IMR-90 (cell line): ENCODE measurements around the gene RMI2. TPM values are rescaled to one million over a fixed set of nuclear protein-coding genes. Genes with fewer than 3 reads are reported as not detected.

Source experiments
- ATAC-seq: fragments of 200-7000 bp; cut with Tn5 transposase; 2 replicates; pipeline ENCODE4 v1.9.1; 2020; ENCODE audit warnings: low read depth, mild to moderate bottlenecking, moderate library complexity
- BruUV-seq: library from RNA; stranded (reverse); fragments of 400-500 nt; replicated peaks from 2 replicates; lab custom pipeline; 2021; lab: Mats Ljungman, UMichigan
- CTCF ChIA-PET: fragments of 300-600 bp; formaldehyde crosslinking; extraction: SDS; loops from one replicate; lab custom pipeline; 2021; ENCODE audit warnings: antibody characterized with exemption; lab: Yijun Ruan, JAX
- POLR2A ChIA-PET: fragments of 300-600 bp; sonication (Branson Sonifier 250); formaldehyde crosslinking; loops from one replicate; lab custom pipeline; 2022; ENCODE audit warnings: antibody characterized with exemption; ENCODE audit not compliant: unreplicated experiment; lab: Charles Lee
- DNase-seq: peaks from one replicate; pipeline ENCODE4 v3.0.0; 2013
- H2AFZ ChIP-seq: replicated peaks from 2 replicates; pipeline ENCODE3; 2013; ENCODE audit warnings: low read length, mild to moderate bottlenecking; ENCODE audit not compliant: poor library complexity
- H2AK5ac ChIP-seq: 2 replicates; pipeline ENCODE4 v1.6.1; 2013; ENCODE audit warnings: low read depth, low read length, inconsistent platforms
- H2AK9ac ChIP-seq: replicated peaks from 2 replicates; pipeline ENCODE3; 2013; ENCODE audit warnings: mild to moderate bottlenecking, low read depth, low read length, moderate library complexity; ENCODE audit not compliant: poor library complexity
- H2BK120ac ChIP-seq: 2 replicates; pipeline ENCODE4 v1.6.1; 2013; ENCODE audit warnings: low read depth, low read length, inconsistent platforms
- H2BK15ac ChIP-seq: 3 replicates; pipeline ENCODE4 v1.6.1; 2013; ENCODE audit warnings: low read depth, low read length, inconsistent platforms
- H2BK20ac ChIP-seq: 2 replicates; pipeline ENCODE4 v1.6.1; 2013; ENCODE audit warnings: low read depth, mild to moderate bottlenecking, inconsistent platforms, low read length, moderate library complexity
- H2BK5ac ChIP-seq: 2 replicates; pipeline ENCODE4 v1.6.1; 2013; ENCODE audit warnings: mild to moderate bottlenecking, low read depth, low read length, inconsistent platforms; ENCODE audit not compliant: poor library complexity, severe bottlenecking
- H3K14ac ChIP-seq: replicated peaks from 2 replicates; pipeline ENCODE4 v1.6.1; 2013; ENCODE audit warnings: low read depth, low read length, inconsistent platforms
- H3K18ac ChIP-seq: 2 replicates; pipeline ENCODE4 v1.6.1; 2013; ENCODE audit warnings: low read depth, low read length, control low read depth
- H3K23ac ChIP-seq: 2 replicates; pipeline ENCODE4 v1.6.1; 2013; ENCODE audit warnings: low read depth, low read length, inconsistent platforms
- H3K27ac ChIP-seq: 2 replicates; pipeline ENCODE4 v1.5.1; 2013; ENCODE audit warnings: mild to moderate bottlenecking, control low read depth, low read length; ENCODE audit not compliant: insufficient read depth
- H3K27me3 ChIP-seq: 2 replicates; pipeline ENCODE4 v1.6.1; 2013; ENCODE audit warnings: low read length; ENCODE audit not compliant: control insufficient read depth, insufficient read depth
- H3K36me3 ChIP-seq: 2 replicates; pipeline ENCODE4 v1.6.1; 2013; ENCODE audit warnings: low read length, mixed read lengths; ENCODE audit not compliant: control insufficient read depth, insufficient read depth
- H3K4ac ChIP-seq: 2 replicates; pipeline ENCODE4 v1.6.1; 2013; ENCODE audit warnings: low read depth, low read length, inconsistent platforms
- H3K4me1 ChIP-seq: 2 replicates; pipeline ENCODE4 v1.6.1; 2013; ENCODE audit warnings: low read length, mixed read lengths; ENCODE audit not compliant: control insufficient read depth, insufficient read depth
- H3K4me2 ChIP-seq: 2 replicates; pipeline ENCODE4 v1.6.1; 2013; ENCODE audit warnings: low read depth, mild to moderate bottlenecking, control low read depth, low read length, moderate library complexity
- H3K4me3 ChIP-seq: 2 replicates; pipeline ENCODE4 v1.5.1; 2013; ENCODE audit warnings: low read depth, mild to moderate bottlenecking, control low read depth, low read length, moderate library complexity; ENCODE audit not compliant: insufficient read depth
- H3K56ac ChIP-seq: 2 replicates; pipeline ENCODE4 v1.6.1; 2013; ENCODE audit warnings: low read length, inconsistent platforms; ENCODE audit not compliant: insufficient read depth; ENCODE audit errors: extremely low read depth
- H3K79me1 ChIP-seq, 2 experiments: 2 replicates each; pipeline ENCODE4 v1.6.1; 2013; ENCODE audit warnings: low read length in 2 of 2, inconsistent platforms in 1 of 2, low read depth in 1 of 2
- H3K9ac ChIP-seq: 2 replicates; pipeline ENCODE4 v1.6.1; 2013; ENCODE audit warnings: low read depth, low read length, control low read depth
- H3K9me1 ChIP-seq: 2 replicates; pipeline ENCODE4 v1.6.1; 2013; ENCODE audit warnings: low read length, inconsistent platforms; ENCODE audit not compliant: insufficient read depth
- H3K9me3 ChIP-seq: 2 replicates; pipeline ENCODE4 v1.6.1; 2013; ENCODE audit warnings: low read length; ENCODE audit not compliant: control insufficient read depth, insufficient read depth
- H4K20me1 ChIP-seq: 2 replicates; pipeline ENCODE4 v1.6.1; 2013; ENCODE audit warnings: low read length, inconsistent platforms; ENCODE audit not compliant: insufficient read depth
- H4K5ac ChIP-seq: 2 replicates; pipeline ENCODE4 v1.6.1; 2013; ENCODE audit warnings: mild to moderate bottlenecking, low read depth, low read length, control low read depth
- H4K8ac ChIP-seq, 2 experiments: 2 replicates each; pipeline ENCODE4 v1.6.1; 2013; ENCODE audit warnings: low read depth in 2 of 2, low read length in 2 of 2, control low read depth in 1 of 2, inconsistent platforms in 1 of 2
- H4K91ac ChIP-seq: 2 replicates; pipeline ENCODE4 v1.6.1; 2013; ENCODE audit warnings: low read depth, low read length, inconsistent platforms; ENCODE audit not compliant: insufficient read depth
- BHLHE40 ChIP-seq: fragments of 150-350 bp; IDR thresholded peaks from 2 replicates; pipeline ENCODE4 v1.6.1; 2016; ENCODE audit warnings: mild to moderate bottlenecking, low read depth, low read length
- CEBPB ChIP-seq: IDR thresholded peaks from 2 replicates; pipeline ENCODE4 v1.6.1; 2012; ENCODE audit warnings: low read depth, low read length, improper control_type of control experiment
- CHD1 ChIP-seq: IDR thresholded peaks from 2 replicates; pipeline ENCODE4 v1.6.1; 2012; ENCODE audit warnings: low read depth, low read length, improper control_type of control experiment
- CTCF ChIP-seq: conservative IDR thresholded peaks from 2 replicates; pipeline ENCODE4 v1.5.1; 2012; ENCODE audit warnings: mild to moderate bottlenecking, low read depth, low read length, improper control_type of control experiment
- MAFK ChIP-seq: IDR thresholded peaks from 2 replicates; pipeline ENCODE4 v1.6.1; 2012; ENCODE audit warnings: low read depth, low read length, improper control_type of control experiment
- MXI1 ChIP-seq: IDR thresholded peaks from 2 replicates; pipeline ENCODE4 v1.6.1; 2012; ENCODE audit warnings: low read depth, mild to moderate bottlenecking, low read length, moderate library complexity, borderline replicate concordance
- NFE2L2 ChIP-seq: fragments of 150-350 bp; IDR thresholded peaks from 2 replicates; pipeline ENCODE4 v1.6.1; 2016; ENCODE audit warnings: low read depth, mild to moderate bottlenecking, low read length
- POLR2A ChIP-seq: IDR thresholded peaks from 2 replicates; pipeline ENCODE4 v1.6.1; 2012; ENCODE audit warnings: mild to moderate bottlenecking, low read depth, low read length
- RAD21 ChIP-seq: IDR thresholded peaks from 2 replicates; pipeline ENCODE4 v1.6.1; 2012; ENCODE audit warnings: low read length, improper control_type of control experiment
- RCOR1 ChIP-seq: IDR thresholded peaks from 2 replicates; pipeline ENCODE4 v1.6.1; 2012; ENCODE audit warnings: mild to moderate bottlenecking, low read length, improper control_type of control experiment; ENCODE audit not compliant: insufficient replicate concordance
- USF2 ChIP-seq: fragments of 150-350 bp; IDR thresholded peaks from 2 replicates; pipeline ENCODE4 v1.6.1; 2017; ENCODE audit warnings: mild to moderate bottlenecking, antibody characterized with exemption, low read length, low read depth
- whole genome bisulfite sequencing, 2 experiments: methylation state at CpG; one replicate each; pipeline versions ENCODE4 v1.1.5 to v1.1.7; 2013; ENCODE audit warnings: missing lambda C conversion rate in 2 of 2; ENCODE audit not compliant: insufficient read length in 1 of 2; ENCODE audit errors: extremely low coverage in 2 of 2; 5-methylcytosine and 5-hydroxymethylcytosine counted together
- dilution Hi-C: fragments of 300-500 bp; cut with HindIII; formaldehyde crosslinking; loops from one replicate; pipeline ENCODE4 v1.14.3; 2018; ENCODE audit warnings: low sequenced_read_pairs; ENCODE audit not compliant: unreplicated experiment
- in situ Hi-C: fragments of 300-500 bp; cut with MboI; formaldehyde crosslinking; loops from 3 replicates; pipeline ENCODE4 v1.14.3; 2019; ENCODE audit warnings: low sequenced_read_pairs, inconsistent platforms, mixed read lengths
- intact Hi-C: fragments of 100-400 bp; cut with micrococcal nuclease; formaldehyde crosslinking; loops from 2 replicates; pipeline ENCODE4 v1.10.0; 2022
- polyA plus RNA-seq, 3 experiments: library from polyadenylated mRNA; depleted of rRNA; stranded (reverse); fragments of >200 nt; gene quantifications; 2 replicates each; pipeline ENCODE4 v1.2.3, GENCODE V29; 2012; ENCODE audit warnings: low replicate concordance in 1 of 3
- total RNA-seq: library from RNA; depleted of rRNA; stranded (reverse); fragments of >200 nt; gene quantifications from 2 replicates; pipeline ENCODE4 v1.2.3, GENCODE V29; 2012
- TF ChIP-seq, protein P1 (sequence below): fragments of 150-350 bp; IDR thresholded peaks from 2 replicates; pipeline ENCODE4 v1.6.1; 2016; ENCODE audit warnings: low read depth, mild to moderate bottlenecking, low read length, moderate library complexity, borderline replicate concordance

Gene RMI2
- total and polyA plus RNA-seq, 2 of the 4 experiments (the other 2 are of a cell fraction), result 3.2 to 5.6 TPM

- no peak overlapping the region for H4K91ac ChIP-seq
- H4K20me1 ChIP-seq, result no peaks in the 10 kb centered on the region
- H3K4ac ChIP-seq, result no peak overlapping the region
- no TSS peak for BruUV-seq
- in situ Hi-C loops (no loop called here), intact Hi-C loops (no loop called here), dilution Hi-C loops (no loop called here)
- H3K36me3 ChIP-seq, result no peaks in the 10 kb centered on the region
- WGBS, 2 experiments, result 89% methylated on average over 4 of the region's 9 CpGs; no CpG with 5 or more reads in 1 of the 2 experiments
- H3K14ac ChIP-seq, result no peak overlapping the region
- H2BK20ac ChIP-seq, result no peak overlapping the region
- no peaks in the 10 kb centered on the region for H3K79me1 ChIP-seq
- H3K18ac ChIP-seq, result no peak overlapping the region
- H2AK5ac ChIP-seq, result no peak overlapping the region
- H2AK9ac ChIP-seq, result no peak overlapping the region
- POLR2A ChIA-PET, result no interaction called here
- H3K4me3 ChIP-seq, result no peak overlapping the region
- H3K27ac ChIP-seq, result no peak overlapping the region
- H3K27me3 ChIP-seq, result no peaks in the 10 kb centered on the region
- peaks cover 3% of the 10 kb centered on the region; the same call in 1 of the 2 replicates for H3K9me1 ChIP-seq
- H2BK120ac ChIP-seq, result no peak overlapping the region
- no peaks in the 10 kb centered on the region for H3K4me1 ChIP-seq
- no peak overlapping the region for H4K5ac ChIP-seq
- peak overlapping the region; percentile 57; the same call in 1 of the 3 replicates for H2BK15ac ChIP-seq
- CTCF ChIA-PET, result interaction anchor here (1.3 kb wide), 1 partner anchor 9 kb away, joined by 5 read pairs; no protein-coding TSS in a partner anchor
- H3K56ac ChIP-seq, result no peak overlapping the region
- no peak for ATAC-seq
- H2BK5ac ChIP-seq, result no peak overlapping the region
- H3K9ac ChIP-seq, result no peak overlapping the region
- H3K4me2 ChIP-seq, result no peak overlapping the region
- H2AFZ ChIP-seq, result peak overlapping the region; percentile 41
- H3K9me3 ChIP-seq, result no peaks in the 10 kb centered on the region
- H4K8ac ChIP-seq, result no peak overlapping the region
- no peak overlapping the region; the same call in 1 of the 2 replicates for H3K23ac ChIP-seq
- no peak for DNase-seq
- TF ChIP-seq MAFK (no peak), CEBPB (no peak), POLR2A (no peak), MXI1 (no peak), BHLHE40 (no peak), RAD21 (no peak), CTCF (no peak), RCOR1 (no peak), USF2 (no peak), NFE2L2 (no peak), CHD1 (no peak)
- TF ChIP-seq, protein P1, sequence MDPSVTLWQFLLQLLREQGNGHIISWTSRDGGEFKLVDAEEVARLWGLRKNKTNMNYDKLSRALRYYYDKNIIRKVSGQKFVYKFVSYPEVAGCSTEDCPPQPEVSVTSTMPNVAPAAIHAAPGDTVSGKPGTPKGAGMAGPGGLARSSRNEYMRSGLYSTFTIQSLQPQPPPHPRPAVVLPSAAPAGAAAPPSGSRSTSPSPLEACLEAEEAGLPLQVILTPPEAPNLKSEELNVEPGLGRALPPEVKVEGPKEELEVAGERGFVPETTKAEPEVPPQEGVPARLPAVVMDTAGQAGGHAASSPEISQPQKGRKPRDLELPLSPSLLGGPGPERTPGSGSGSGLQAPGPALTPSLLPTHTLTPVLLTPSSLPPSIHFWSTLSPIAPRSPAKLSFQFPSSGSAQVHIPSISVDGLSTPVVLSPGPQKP, result no peak
These were observed 35.6 kb downstream of the RMI2 start for GRCh38 chr16:11380836-11381235.
